K562 (cell line): ENCODE results near the gene CPPED1. TPM values are rescaled to one million over a fixed set of nuclear protein-coding genes. Genes with fewer than 3 reads are reported as not detected.

ENCODE experiments used
- ATAC-seq: fragments of 200-7000 bp; cut with Tn5 transposase; 3 replicates; pipeline ENCODE4 v1.9.1; 2020; ENCODE audit warnings: moderate library complexity
- BruUV-seq: library from RNA; stranded (reverse); fragments of 400-500 nt; replicated peaks from 2 replicates; lab custom pipeline; 2021; lab: Mats Ljungman, UMichigan
- CTCF ChIA-PET: fragments of 300-600 bp; formaldehyde crosslinking; extraction: SDS; loops from one replicate; lab custom pipeline; 2021; ENCODE audit warnings: low intra/inter-chr PET ratio; lab: Yijun Ruan, JAX
- POLR2A ChIA-PET: fragments of 300-600, 350-650 bp; sonication (Branson Sonifier 250); formaldehyde crosslinking; extraction: SDS; loops from one replicate; lab custom pipeline; 2021; ENCODE audit warnings: antibody characterized with exemption, inconsistent platforms; lab: Yijun Ruan, JAX
- DNase-seq, 4 experiments: peaks; one replicate each; pipeline versions ENCODE4 v3.0.0 to v3.0.0-alpha.2; 2011 to 2018; ENCODE audit warnings: low spot score in 3 of 4, mixed read lengths in 3 of 4; ENCODE audit errors: extremely low read depth in 1 of 4
- FAIRE-seq: peaks from 2 replicates; lab custom pipeline; 2011; peaks lifted over from hg19 to GRCh38; lab: Jason Lieb, UNC
- H2AFZ ChIP-seq: 2 replicates; pipeline ENCODE4 v1.6.0; 2011; ENCODE audit warnings: low read depth, low read length, control low read depth, inconsistent platforms
- H3K27ac ChIP-seq: fragments of 200-600 bp; 3 replicates; pipeline ENCODE4 v1.8.0; 2011; ENCODE audit warnings: low read depth, mild to moderate bottlenecking, control low read depth, inconsistent platforms, low read length, moderate library complexity, mixed read lengths; ENCODE audit errors: extremely low read depth
- H3K27me3 ChIP-seq, 2 experiments: fragments of 300-600 bp in 1 of 2; 2 replicates in 1 of 2; 3 replicates in 1 of 2; pipeline versions ENCODE4 v1.6.0 to v1.8.0; 2011; ENCODE audit warnings: inconsistent platforms in 2 of 2, low read length in 2 of 2, mild to moderate bottlenecking in 1 of 2, mixed read lengths in 1 of 2, moderate library complexity in 1 of 2; ENCODE audit not compliant: control insufficient read depth in 2 of 2, insufficient read depth in 2 of 2
- H3K36me3 ChIP-seq: fragments of 300-600 bp; 3 replicates; pipeline ENCODE4 v1.8.0; 2011; ENCODE audit warnings: mild to moderate bottlenecking, low read length, inconsistent platforms; ENCODE audit not compliant: control insufficient read depth, insufficient read depth
- H3K4me1 ChIP-seq, 2 experiments: fragments of 200-600 bp in 1 of 2; replicated peaks in 1 of 2; 2 replicates in 1 of 2; 3 replicates in 1 of 2; pipeline versions ENCODE4 v1.5.1 to v1.8.0; 2011; ENCODE audit warnings: inconsistent platforms in 2 of 2, low read length in 2 of 2, mild to moderate bottlenecking in 1 of 2, mixed read lengths in 1 of 2, moderate library complexity in 1 of 2; ENCODE audit not compliant: control insufficient read depth in 2 of 2, insufficient read depth in 2 of 2
- H3K4me2 ChIP-seq: 2 replicates; pipeline ENCODE4 v1.6.1; 2011; ENCODE audit warnings: low read length, control low read depth, inconsistent platforms, mixed read lengths; ENCODE audit not compliant: insufficient read depth
- H3K4me3 ChIP-seq: fragments of 200-600 bp; sonication (generic), shearing (Covaris generic); 2 replicates; pipeline ENCODE4 v1.5.1; 2016; ENCODE audit warnings: control low read depth, inconsistent platforms
- H3K79me2 ChIP-seq: fragments of 200-600 bp; 3 replicates; pipeline ENCODE4 v1.8.0; 2011; ENCODE audit warnings: low read length, inconsistent platforms; ENCODE audit not compliant: control insufficient read depth, insufficient read depth
- H3K9ac ChIP-seq, 2 experiments: 2 replicates each; pipeline versions ENCODE4 v1.6.0 to v1.6.1; 2011; ENCODE audit warnings: low read depth in 2 of 2, low read length in 2 of 2, control low read depth in 1 of 2, inconsistent platforms in 1 of 2, mild to moderate bottlenecking in 1 of 2, mixed read lengths in 1 of 2; ENCODE audit not compliant: insufficient read depth in 1 of 2
- H3K9me1 ChIP-seq: one replicate; pipeline ENCODE4 v1.6.0; 2011; ENCODE audit warnings: inconsistent platforms, mild to moderate bottlenecking, low read length, moderate library complexity; ENCODE audit not compliant: control insufficient read depth, insufficient read depth
- H3K9me3 ChIP-seq: replicated peaks from 2 replicates; pipeline ENCODE4 v1.5.1; 2011; ENCODE audit warnings: low read depth, low read length, inconsistent platforms; ENCODE audit not compliant: control insufficient read depth, insufficient read depth
- H4K20me1 ChIP-seq: replicated peaks from 2 replicates; pipeline ENCODE4 v1.6.1; 2011; ENCODE audit warnings: low read length, inconsistent platforms, mixed read lengths; ENCODE audit not compliant: control insufficient read depth, insufficient read depth
- CBFA2T2 ChIP-seq: fragments of 450-650 bp; conservative IDR thresholded peaks from 2 replicates; pipeline ENCODE4 v1.6.1; 2017; ENCODE audit warnings: mild to moderate bottlenecking
- CBFA2T3 ChIP-seq: fragments of 450-650 bp; IDR thresholded peaks from 2 replicates; pipeline ENCODE4 v1.6.1; 2017
- SP2 ChIP-seq: IDR thresholded peaks from 2 replicates; pipeline ENCODE4 v1.6.1; 2011; ENCODE audit warnings: mild to moderate bottlenecking, low read depth, low read length, moderate library complexity; ENCODE audit not compliant: poor library complexity, severe bottlenecking; ENCODE audit errors: extremely low read depth
- TCF3 ChIP-seq: sonication (generic); formaldehyde crosslinking; IDR thresholded peaks from 2 replicates; pipeline ENCODE4 v1.4.0; 2020; ENCODE audit warnings: mild to moderate bottlenecking, missing genetic modification reagents
- ZKSCAN8 ChIP-seq: fragments of 200-800 bp; sonication (Bioruptor generic); IDR thresholded peaks from 2 replicates; pipeline ENCODE4 v1.6.1; 2016; ENCODE audit warnings: missing genetic modification characterization, missing compliant biosample characterization
- WGBS: fragments of 100-300 bp; shearing (Covaris generic); methylation state at CpG from one replicate; pipeline ENCODE4 v1.1.6; 2016; ENCODE audit warnings: low coverage, mixed read lengths; ENCODE audit not compliant: insufficient coverage; ENCODE audit errors: missing lambda C conversion rate; 5-methylcytosine and 5-hydroxymethylcytosine counted together
- in situ Hi-C: fragments of 300-500 bp; cut with MboI; formaldehyde crosslinking; loops from 4 replicates; pipeline ENCODE4 v1.15.0; 2018; ENCODE audit warnings: inconsistent platforms, mixed read lengths
- intact Hi-C: fragments of 100-400 bp; cut with micrococcal nuclease; formaldehyde crosslinking; loops from 2 replicates; pipeline ENCODE4 v1.14.2; 2022
- polyA plus RNA-seq, 8 experiments: library from polyadenylated mRNA; depleted of rRNA in 4 of 8; stranded (reverse) in 5 of 8; unstranded in 3 of 8; fragments of >200 nt; fragmentation: Nextera tagmentation in 2 of 8; fragmentation: Illumina TruSeq in 1 of 8; extraction: Ambion mirVana in 2 of 8; extraction: Trizol in 1 of 8; gene quantifications; 2 replicates each; pipeline versions ENCODE4 v1.2.1 to v1.2.3, GENCODE V29; 2011 to 2014; ENCODE audit warnings: inconsistent platforms in 1 of 8, missing spikeins in 1 of 8
- total RNA-seq, 7 experiments: library from RNA; depleted of rRNA in 6 of 7; stranded (reverse); fragments of >200 nt in 6 of 7; fragmentation: Illumina TruSeq in 2 of 7; extraction: Trizol in 2 of 7; gene quantifications; 2 replicates each; pipeline versions ENCODE4 v1.2.1 to v1.2.3, GENCODE V29; 2011 to 2021; ENCODE audit warnings: low replicate concordance in 1 of 7

The CPPED1 gene
- total and polyA plus RNA-seq, 9 of the 15 experiments (the other 6 are each of a cell fraction or from before 2014, with no cell fraction given), result 7.5 to 25.7 (median 16.9) TPM

GRCh38 chr16:12682432-12683165 lies 121.1 kb downstream of the CPPED1 start:
- H3K79me2 ChIP-seq, result no peaks in the 10 kb centered on the region
- no peaks in the 10 kb centered on the region for H3K9me3 ChIP-seq
- no peak overlapping the region for H3K9ac ChIP-seq
- H3K27ac ChIP-seq, result no peak overlapping the region
- no peak overlapping the region for H3K4me2 ChIP-seq
- in situ Hi-C loops, result no loop called here
- peak; percentile 20 to 49 (median 34) for DNase-seq
- POLR2A ChIA-PET, result interaction anchor here (0.8 kb wide), 2 partner anchors 18 to 31 kb away, joined by 3 to 4 read pairs; no protein-coding TSS in a partner anchor
- no peaks in the 10 kb centered on the region for H3K36me3 ChIP-seq
- 36% methylated on average over 11 of the region's 11 CpGs for WGBS
- H3K4me3 ChIP-seq, result no peak overlapping the region
- peaks cover 3 to 8% of the 10 kb centered on the region in 2 experiments; a peak in 3 of 5 replicates for H3K4me1 ChIP-seq
- ATAC-seq, result peak; percentile 36; the same call in 1 of the 3 replicates
- no TSS peak for BruUV-seq
- H4K20me1 ChIP-seq, result peaks cover 2% of the 10 kb centered on the region; the same call in 1 of the 2 replicates
- CTCF ChIA-PET, result no interaction called here
- TF ChIP-seq ZKSCAN8 (peak; percentile 38; the same call in 1 of the 2 replicates), TCF3 (CRISPR knock-in tag) (peak; percentile 47), CBFA2T3 (peak; percentile 51), CBFA2T2 (peak; percentile 24; the same call in 1 of the 2 replicates), SP2 (no peak)
- H3K9me1 ChIP-seq, result no peaks in the 10 kb centered on the region
- no peaks in the 10 kb centered on the region for H3K27me3 ChIP-seq
- FAIRE-seq, result peak; percentile 57
- intact Hi-C loops, result no loop called here
- H2AFZ ChIP-seq, result no peak overlapping the region
